ENCODE results near the gene NNT.

GRCh38 chr5:43711496-43711895 lies 108.5 kb downstream of the NNT start:
- no peak for TF ChIP-seq CTCF (IDR thresholded peaks at IDR 0.05)
- no peak for TF ChIP-seq EZH2 (IDR thresholded peaks at IDR 0.05)

All from neural progenitor cell (in vitro differentiated cells).